NT2/D1 (cell line): ENCODE results near the gene MDM4.

ENCODE experiments used
- SUZ12 ChIP-seq: IDR thresholded peaks from 2 replicates; pipeline ENCODE4 v1.6.1; 2011; ENCODE audit not compliant: insufficient read length, insufficient read depth; ENCODE audit errors: extremely low read depth
- YY1 ChIP-seq: IDR thresholded peaks from 2 replicates; pipeline ENCODE4 v1.6.1; 2011; ENCODE audit not compliant: insufficient read length, insufficient read depth
- ZNF274 ChIP-seq: IDR thresholded peaks from 2 replicates; pipeline ENCODE4 v1.6.1; 2011; ENCODE audit warnings: mild to moderate bottlenecking, low read depth, low read length

DNA sequence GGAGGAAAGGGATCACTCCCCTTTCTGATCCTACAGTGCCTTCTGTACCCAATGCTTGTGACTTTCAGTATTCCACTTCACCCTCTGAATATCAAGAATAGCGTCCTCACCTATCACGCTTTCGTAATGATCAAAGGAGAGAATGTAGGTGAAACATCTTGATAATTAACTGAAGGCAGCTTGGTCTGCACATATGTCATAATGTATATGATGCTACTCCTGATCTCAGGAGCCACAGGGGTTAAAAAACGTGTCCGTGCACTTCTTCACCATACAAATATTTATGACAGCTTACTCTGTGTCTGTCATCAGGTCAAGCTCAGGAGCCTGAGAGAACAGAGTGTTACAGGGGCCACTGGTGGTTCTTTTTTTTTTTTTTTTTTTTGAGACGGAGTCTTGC, 20.4 kb upstream of the MDM4 start:
- TF ChIP-seq SUZ12 (no peak), ZNF274 (no peak), YY1 (no peak)
